Measurements from ENCODE around the gene NFX1. TPM values are rescaled to one million over a fixed set of nuclear protein-coding genes. Genes with fewer than 3 reads are reported as not detected.
"Not testable (repeated sequence)": the region's sequence is repeated elsewhere in the genome, so short reads cannot be mapped to it uniquely, and the experiment has no call there.

The NFX1 gene
- polyA plus RNA-seq, 2 donors: 13.0 to 17.2 TPM

- H3K9me3 ChIP-seq (ENCODE audit: control insufficient read depth in 2 of 2, insufficient read depth in 1 of 2, low read depth in 1 of 2, low read length in 1 of 2); H3K4me3 ChIP-seq (ENCODE audit: low read depth in 1 of 2, low read length in 2 of 2); H3K4me1 ChIP-seq (ENCODE audit: control insufficient read depth in 2 of 2, insufficient read depth in 2 of 2, low read length in 1 of 2); H3K27ac ChIP-seq (ENCODE audit: low read depth in 2 of 2, low read length in 1 of 2); H3K27me3 ChIP-seq (ENCODE audit: control insufficient read depth in 1 of 2, insufficient read depth in 2 of 2, low read length in 2 of 2); H3K36me3 ChIP-seq (ENCODE audit: control insufficient read depth in 2 of 2, insufficient read depth in 2 of 2, low read length in 1 of 2): not testable (repeated sequence)
- WGBS, 2 donors: 70 to 74% methylated on average over 4 of the region's 4 CpGs
Observed at GRCh38 chr9:33399047-33399446, 108.7 kb downstream of the NFX1 start.

- not testable (repeated sequence) for H3K27ac ChIP-seq (ENCODE audit: low read depth in 2 of 2, low read length in 1 of 2); H3K4me1 ChIP-seq (ENCODE audit: control insufficient read depth in 2 of 2, insufficient read depth in 2 of 2, low read length in 1 of 2); H3K4me3 ChIP-seq (ENCODE audit: low read depth in 1 of 2, low read length in 2 of 2); H3K36me3 ChIP-seq (ENCODE audit: control insufficient read depth in 2 of 2, insufficient read depth in 2 of 2, low read length in 1 of 2); H3K27me3 ChIP-seq (ENCODE audit: control insufficient read depth in 1 of 2, insufficient read depth in 2 of 2, low read length in 2 of 2); H3K9me3 ChIP-seq (ENCODE audit: control insufficient read depth in 2 of 2, insufficient read depth in 1 of 2, low read depth in 1 of 2, low read length in 1 of 2)
- 73 to 84% methylated on average over 9 of the region's 10 CpGs for WGBS, 2 donors
Observed at GRCh38 chr9:33401809-33402208, 111.5 kb downstream of the NFX1 start.

GRCh38 chr9:33402371-33402770, 112.1 kb downstream of the NFX1 start, which contains the start of gene AQP7:
Gene AQP7, minus strand, starts transcription at chr9:33402568. Its CDS starts 1,306 bp downstream, at chr9:33401262.
- WGBS, 2 donors: 64 to 82% methylated on average over 10 of the region's 10 CpGs
- not testable (repeated sequence) for H3K27me3 ChIP-seq (ENCODE audit: control insufficient read depth in 1 of 2, insufficient read depth in 2 of 2, low read length in 2 of 2); H3K9me3 ChIP-seq (ENCODE audit: control insufficient read depth in 2 of 2, insufficient read depth in 1 of 2, low read depth in 1 of 2, low read length in 1 of 2); H3K4me3 ChIP-seq (ENCODE audit: low read depth in 1 of 2, low read length in 2 of 2); H3K27ac ChIP-seq (ENCODE audit: low read depth in 2 of 2, low read length in 1 of 2); H3K36me3 ChIP-seq (ENCODE audit: control insufficient read depth in 2 of 2, insufficient read depth in 2 of 2, low read length in 1 of 2)
- peaks cover 0 to 11% of the 10 kb centered on the region in 2 donors for H3K4me1 ChIP-seq (ENCODE audit: control insufficient read depth in 2 of 2, insufficient read depth in 2 of 2, low read length in 1 of 2)

- Histone ChIP-seq H3K27ac (ENCODE audit: low read depth in 2 of 2, low read length in 1 of 2) (no peak overlapping the region), H3K36me3 (ENCODE audit: control insufficient read depth in 2 of 2, insufficient read depth in 2 of 2, low read length in 1 of 2) (no peaks in the 10 kb centered on the region), H3K9me3 (ENCODE audit: control insufficient read depth in 2 of 2, insufficient read depth in 1 of 2, low read depth in 1 of 2, low read length in 1 of 2) (no peaks in the 10 kb centered on the region), H3K4me1 (ENCODE audit: control insufficient read depth in 2 of 2, insufficient read depth in 2 of 2, low read length in 1 of 2) (peaks cover 0 to 21% of the 10 kb centered on the region in 2 donors), H3K27me3 (ENCODE audit: control insufficient read depth in 1 of 2, insufficient read depth in 2 of 2, low read length in 2 of 2) (no peaks in the 10 kb centered on the region), H3K4me3 (ENCODE audit: low read depth in 1 of 2, low read length in 2 of 2) (no peak overlapping the region)
- 80% methylated on average over 17 of the region's 17 CpGs for WGBS, 2 donors
Observed at GRCh38 chr9:33403941-33404787, 113.8 kb downstream of the NFX1 start.

GRCh38 chr9:33404788-33405362, 114.6 kb downstream of the NFX1 start:
- Histone ChIP-seq H3K36me3 (ENCODE audit: control insufficient read depth in 2 of 2, insufficient read depth in 2 of 2, low read length in 1 of 2) (no peaks in the 10 kb centered on the region), H3K4me1 (ENCODE audit: control insufficient read depth in 2 of 2, insufficient read depth in 2 of 2, low read length in 1 of 2) (peaks cover 0 to 21% of the 10 kb centered on the region in 2 donors), H3K9me3 (ENCODE audit: control insufficient read depth in 2 of 2, insufficient read depth in 1 of 2, low read depth in 1 of 2, low read length in 1 of 2) (no peaks in the 10 kb centered on the region), H3K27me3 (ENCODE audit: control insufficient read depth in 1 of 2, insufficient read depth in 2 of 2, low read length in 2 of 2) (no peaks in the 10 kb centered on the region), H3K27ac (ENCODE audit: low read depth in 2 of 2, low read length in 1 of 2) (no peak overlapping the region), H3K4me3 (ENCODE audit: low read depth in 1 of 2, low read length in 2 of 2) (no peak overlapping the region)
- WGBS, 2 donors: 80 to 84% methylated on average over 4 of the region's 4 CpGs

- peaks cover 0 to 21% of the 10 kb centered on the region in 2 donors for H3K4me1 ChIP-seq (ENCODE audit: control insufficient read depth in 2 of 2, insufficient read depth in 2 of 2, low read length in 1 of 2)
- H3K36me3 ChIP-seq (ENCODE audit: control insufficient read depth in 2 of 2, insufficient read depth in 2 of 2, low read length in 1 of 2): no peaks in the 10 kb centered on the region
- H3K9me3 ChIP-seq (ENCODE audit: control insufficient read depth in 2 of 2, insufficient read depth in 1 of 2, low read depth in 1 of 2, low read length in 1 of 2): no peaks in the 10 kb centered on the region
- 92 to 97% methylated on average over 3 of the region's 3 CpGs for WGBS, 2 donors
- no peak overlapping the region for H3K27ac ChIP-seq (ENCODE audit: low read depth in 2 of 2, low read length in 1 of 2)
- H3K4me3 ChIP-seq (ENCODE audit: low read depth in 1 of 2, low read length in 2 of 2): no peak overlapping the region
- no peaks in the 10 kb centered on the region for H3K27me3 ChIP-seq (ENCODE audit: control insufficient read depth in 1 of 2, insufficient read depth in 2 of 2, low read length in 2 of 2)
Observed at GRCh38 chr9:33407061-33407460, 116.7 kb downstream of the NFX1 start.

- WGBS, 2 donors: 50 to 57% methylated on average over 5 of the region's 5 CpGs
- H3K36me3 ChIP-seq (ENCODE audit: control insufficient read depth in 2 of 2, insufficient read depth in 2 of 2, low read length in 1 of 2): no peaks in the 10 kb centered on the region
Observed at GRCh38 chr9:33408087-33408486, 117.8 kb downstream of the NFX1 start.

GRCh38 chr9:33414268-33414667, 124.0 kb downstream of the NFX1 start:
- Histone ChIP-seq H3K4me3 (ENCODE audit: low read depth in 1 of 2, low read length in 2 of 2) (no peak overlapping the region), H3K4me1 (ENCODE audit: control insufficient read depth in 2 of 2, insufficient read depth in 2 of 2, low read length in 1 of 2) (peaks cover 3 to 36% of the 10 kb centered on the region in 2 donors), H3K27ac (ENCODE audit: low read depth in 2 of 2, low read length in 1 of 2) (peak overlapping the region; percentile 92 to 98), H3K9me3 (ENCODE audit: control insufficient read depth in 2 of 2, insufficient read depth in 1 of 2, low read depth in 1 of 2, low read length in 1 of 2) (no peaks in the 10 kb centered on the region), H3K36me3 (ENCODE audit: control insufficient read depth in 2 of 2, insufficient read depth in 2 of 2, low read length in 1 of 2) (no peaks in the 10 kb centered on the region), H3K27me3 (ENCODE audit: control insufficient read depth in 1 of 2, insufficient read depth in 2 of 2, low read length in 2 of 2) (no peaks in the 10 kb centered on the region)
- WGBS, 2 donors: 41 to 50% methylated on average over 3 of the region's 3 CpGs

More at GRCh38 chr9:33408087-33408486, 117.8 kb downstream of the NFX1 start:
- Histone ChIP-seq H3K4me1 (ENCODE audit: control insufficient read depth in 2 of 2, insufficient read depth in 2 of 2, low read length in 1 of 2) (peaks cover 0 to 21% of the 10 kb centered on the region in 2 donors), H3K4me3 (ENCODE audit: low read depth in 1 of 2, low read length in 2 of 2) (no peak overlapping the region), H3K9me3 (ENCODE audit: control insufficient read depth in 2 of 2, insufficient read depth in 1 of 2, low read depth in 1 of 2, low read length in 1 of 2) (no peaks in the 10 kb centered on the region), H3K27me3 (ENCODE audit: control insufficient read depth in 1 of 2, insufficient read depth in 2 of 2, low read length in 2 of 2) (no peaks in the 10 kb centered on the region), H3K27ac (ENCODE audit: low read depth in 2 of 2, low read length in 1 of 2) (no peak overlapping the region)

- Histone ChIP-seq H3K27me3 (ENCODE audit: control insufficient read depth in 1 of 2, insufficient read depth in 2 of 2, low read length in 2 of 2) (no peaks in the 10 kb centered on the region), H3K4me3 (ENCODE audit: low read depth in 1 of 2, low read length in 2 of 2) (no peak overlapping the region), H3K27ac (ENCODE audit: low read depth in 2 of 2, low read length in 1 of 2) (peak overlapping the region; percentile 92 to 98), H3K4me1 (ENCODE audit: control insufficient read depth in 2 of 2, insufficient read depth in 2 of 2, low read length in 1 of 2) (peaks cover 3 to 38% of the 10 kb centered on the region in 2 donors), H3K9me3 (ENCODE audit: control insufficient read depth in 2 of 2, insufficient read depth in 1 of 2, low read depth in 1 of 2, low read length in 1 of 2) (no peaks in the 10 kb centered on the region), H3K36me3 (ENCODE audit: control insufficient read depth in 2 of 2, insufficient read depth in 2 of 2, low read length in 1 of 2) (no peaks in the 10 kb centered on the region)
- WGBS, 2 donors: 47% methylated on average over 12 to 13 of the region's 13 CpGs
Observed at GRCh38 chr9:33414889-33415500, 124.7 kb downstream of the NFX1 start.

All from esophagus (tissue), 2 donors.